ENCODE measurements around the gene GAS7. TPM values are rescaled to one million over a fixed set of nuclear protein-coding genes. Genes with fewer than 3 reads are reported as not detected.

Gene GAS7
- polyA plus RNA-seq, 1 donor = 24.4 TPM

GRCh38 chr17:9894231-9894630 is 304.2 kb downstream of the GAS7 start:
- Histone ChIP-seq H3K4me3 (ENCODE audit: low read length) (no peak overlapping the region), H3K4me1 (ENCODE audit: control insufficient read depth, insufficient read depth, low read length) (no peaks in the 10 kb centered on the region), H3K27ac (ENCODE audit: low read length) (no peak overlapping the region), H3K27me3 (ENCODE audit: control insufficient read depth, insufficient read depth, low read length) (no peaks in the 10 kb centered on the region), H3K9me3 (ENCODE audit: control insufficient read depth, low read depth, low read length) (no peaks in the 10 kb centered on the region), H3K36me3 (ENCODE audit: control insufficient read depth, insufficient read depth, low read length) (no peaks in the 10 kb centered on the region)
- WGBS (ENCODE audit: insufficient coverage, low lambda C conversion rate) = no CpG with 5 or more reads among the region's 3 CpGs
- no peak for DNase-seq

DNA sequence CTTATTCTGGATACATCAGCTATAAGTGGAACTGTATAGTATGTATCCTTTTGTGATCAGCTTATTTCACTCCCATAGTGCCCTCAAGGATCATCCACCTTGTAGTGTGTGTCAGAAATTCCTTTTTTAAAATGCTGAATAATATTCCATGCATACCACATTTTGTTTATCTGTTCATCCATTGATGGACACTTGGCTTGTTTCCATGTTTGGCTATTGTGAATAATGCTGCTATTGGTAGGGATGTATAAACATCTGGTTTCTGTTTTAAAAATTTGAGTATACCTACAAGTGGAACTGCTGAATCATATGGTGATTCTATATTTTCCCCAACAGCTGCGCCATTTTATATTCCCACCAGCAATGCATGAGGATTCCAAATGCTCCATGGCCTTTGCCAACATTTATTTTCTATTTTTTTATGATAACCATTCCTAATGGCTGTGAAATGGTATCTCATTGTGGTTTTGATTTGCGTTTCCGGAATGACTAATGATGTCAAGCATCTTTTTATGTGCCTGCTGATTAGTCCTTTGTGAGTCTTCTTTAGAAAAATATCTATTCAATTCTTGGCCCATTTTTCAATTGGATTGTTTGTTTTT is 304.9 kb downstream of the GAS7 start:
- Histone ChIP-seq H3K4me3 (ENCODE audit: low read length) (no peak overlapping the region), H3K27me3 (ENCODE audit: control insufficient read depth, insufficient read depth, low read length) (no peaks in the 10 kb centered on the region), H3K36me3 (ENCODE audit: control insufficient read depth, insufficient read depth, low read length) (no peaks in the 10 kb centered on the region), H3K4me1 (ENCODE audit: control insufficient read depth, insufficient read depth, low read length) (no peaks in the 10 kb centered on the region), H3K27ac (ENCODE audit: low read length) (no peak overlapping the region), H3K9me3 (ENCODE audit: control insufficient read depth, low read depth, low read length) (no peaks in the 10 kb centered on the region)
- no peak for DNase-seq
- WGBS (ENCODE audit: insufficient coverage, low lambda C conversion rate) = 100% methylated on average over 1 of the region's 3 CpGs

GRCh38 chr17:9890124-9890523 is 308.3 kb downstream of the GAS7 start:
- Histone ChIP-seq H3K9me3 (ENCODE audit: control insufficient read depth, low read depth, low read length) (no peaks in the 10 kb centered on the region), H3K4me1 (ENCODE audit: control insufficient read depth, insufficient read depth, low read length) (no peaks in the 10 kb centered on the region), H3K36me3 (ENCODE audit: control insufficient read depth, insufficient read depth, low read length) (no peaks in the 10 kb centered on the region), H3K4me3 (ENCODE audit: low read length) (no peak overlapping the region), H3K27me3 (ENCODE audit: control insufficient read depth, insufficient read depth, low read length) (no peaks in the 10 kb centered on the region), H3K27ac (ENCODE audit: low read length) (no peak overlapping the region)
- WGBS (ENCODE audit: insufficient coverage, low lambda C conversion rate) = no CpG with 5 or more reads among the region's 2 CpGs
- no peak for DNase-seq

- Histone ChIP-seq H3K36me3 (ENCODE audit: control insufficient read depth, insufficient read depth, low read length) (no peaks in the 10 kb centered on the region), H3K9me3 (ENCODE audit: control insufficient read depth, low read depth, low read length) (no peaks in the 10 kb centered on the region), H3K4me1 (ENCODE audit: control insufficient read depth, insufficient read depth, low read length) (no peaks in the 10 kb centered on the region), H3K4me3 (ENCODE audit: low read length) (no peak overlapping the region), H3K27ac (ENCODE audit: low read length) (no peak overlapping the region), H3K27me3 (ENCODE audit: control insufficient read depth, insufficient read depth, low read length) (no peaks in the 10 kb centered on the region)
- 80% methylated on average over 1 of the region's 8 CpGs for WGBS (ENCODE audit: insufficient coverage, low lambda C conversion rate)
- DNase-seq = no peak
These were observed 310.9 kb downstream of the GAS7 start for GRCh38 chr17:9887508-9887907.

DNA sequence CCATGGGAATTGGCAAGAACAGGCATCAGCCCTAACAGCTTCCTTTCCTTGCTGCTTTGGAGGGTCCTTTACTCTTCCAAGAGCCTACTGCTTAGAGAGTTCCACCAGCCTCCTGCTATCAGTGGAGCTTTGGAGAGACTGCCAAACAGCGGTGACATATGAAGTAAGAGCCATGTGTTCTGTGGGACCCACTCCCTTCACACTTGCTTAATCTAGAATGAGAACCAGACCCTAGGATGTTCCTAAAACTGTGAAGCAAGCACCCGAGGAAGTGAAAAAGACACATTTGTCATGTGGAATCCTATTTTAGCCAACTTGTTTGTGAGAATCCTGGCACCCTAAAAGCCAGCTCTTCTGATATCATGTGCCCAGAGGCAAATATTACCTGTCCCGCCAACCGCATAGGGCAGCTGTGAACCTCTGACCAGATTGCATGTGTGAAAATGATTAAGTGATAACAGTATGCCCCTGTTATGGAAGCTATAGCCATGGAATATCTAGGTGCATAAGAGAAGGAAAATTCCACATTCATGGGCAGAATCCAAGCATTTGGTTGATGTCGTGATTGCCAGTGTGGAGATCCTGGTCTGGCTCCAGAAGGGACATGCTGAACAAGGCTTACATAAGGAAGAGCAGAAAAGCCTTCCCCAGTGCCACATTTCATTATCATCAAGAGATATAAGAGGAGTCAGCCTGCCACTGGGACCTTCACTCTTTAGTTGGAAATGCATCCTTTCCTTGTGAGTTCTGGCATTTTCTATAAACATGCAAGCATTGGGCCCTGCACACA is 312.1 kb downstream of the GAS7 start:
- Histone ChIP-seq H3K4me3 (ENCODE audit: low read length) (no peak overlapping the region), H3K27ac (ENCODE audit: low read length) (no peak overlapping the region), H3K9me3 (ENCODE audit: control insufficient read depth, low read depth, low read length) (no peaks in the 10 kb centered on the region), H3K4me1 (ENCODE audit: control insufficient read depth, insufficient read depth, low read length) (no peaks in the 10 kb centered on the region), H3K36me3 (ENCODE audit: control insufficient read depth, insufficient read depth, low read length) (no peaks in the 10 kb centered on the region), H3K27me3 (ENCODE audit: control insufficient read depth, insufficient read depth, low read length) (no peaks in the 10 kb centered on the region)
- WGBS (ENCODE audit: insufficient coverage, low lambda C conversion rate) = no CpG with 5 or more reads among the region's 5 CpGs
- DNase-seq = no peak

DNA sequence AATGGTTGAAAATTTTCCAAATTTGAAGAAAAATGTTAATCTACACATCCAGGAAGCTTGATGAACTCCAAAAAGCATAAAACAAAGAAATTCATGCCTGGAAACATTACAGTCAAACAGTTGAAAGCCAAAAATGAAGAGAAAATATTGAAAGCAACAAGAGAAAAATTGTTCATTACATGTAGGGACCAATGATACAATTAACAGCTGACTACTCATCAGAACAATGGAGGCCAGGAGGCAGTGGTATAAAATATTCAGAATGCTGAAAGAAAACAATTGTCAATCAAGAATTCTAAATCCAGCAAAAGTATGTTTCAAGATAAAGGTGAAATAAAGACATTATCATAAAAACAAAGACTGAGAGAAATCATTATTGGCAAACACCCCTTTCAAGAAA is 315.0 kb downstream of the GAS7 start:
- Histone ChIP-seq H3K27ac (ENCODE audit: low read length) (no peak overlapping the region), H3K27me3 (ENCODE audit: control insufficient read depth, insufficient read depth, low read length) (no peaks in the 10 kb centered on the region), H3K4me1 (ENCODE audit: control insufficient read depth, insufficient read depth, low read length) (no peaks in the 10 kb centered on the region), H3K9me3 (ENCODE audit: control insufficient read depth, low read depth, low read length) (no peaks in the 10 kb centered on the region), H3K36me3 (ENCODE audit: control insufficient read depth, insufficient read depth, low read length) (no peaks in the 10 kb centered on the region), H3K4me3 (ENCODE audit: low read length) (no peak overlapping the region)
- DNase-seq = no peak

DNA sequence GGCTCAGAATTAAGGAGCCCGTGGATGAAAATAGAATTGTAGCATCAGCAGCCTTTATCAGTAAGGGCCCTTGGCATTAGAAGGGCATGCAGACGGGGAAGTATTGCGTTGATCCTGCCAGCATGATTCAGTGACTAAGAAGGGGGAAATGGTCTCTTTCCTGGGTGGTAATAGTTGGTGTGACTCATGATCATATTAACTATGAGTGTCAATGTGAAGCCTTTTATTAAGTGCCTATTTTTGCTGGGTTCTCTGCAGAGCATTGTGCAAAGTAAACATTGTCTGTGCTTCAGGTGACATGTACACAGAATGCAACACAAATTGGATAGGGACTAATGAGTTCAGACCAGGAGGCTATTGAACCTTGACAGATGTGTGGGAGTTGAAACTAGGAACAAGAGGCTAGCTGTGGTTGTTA is 317.8 kb downstream of the GAS7 start:
- Histone ChIP-seq H3K4me1 (ENCODE audit: control insufficient read depth, insufficient read depth, low read length) (no peaks in the 10 kb centered on the region), H3K36me3 (ENCODE audit: control insufficient read depth, insufficient read depth, low read length) (no peaks in the 10 kb centered on the region), H3K27me3 (ENCODE audit: control insufficient read depth, insufficient read depth, low read length) (no peaks in the 10 kb centered on the region), H3K9me3 (ENCODE audit: control insufficient read depth, low read depth, low read length) (no peaks in the 10 kb centered on the region), H3K4me3 (ENCODE audit: low read length) (no peak overlapping the region), H3K27ac (ENCODE audit: low read length) (no peak overlapping the region)
- 100% methylated on average over 2 of the region's 3 CpGs for whole genome bisulfite sequencing (ENCODE audit: insufficient coverage, low lambda C conversion rate)
- no peak for DNase-seq

DNA sequence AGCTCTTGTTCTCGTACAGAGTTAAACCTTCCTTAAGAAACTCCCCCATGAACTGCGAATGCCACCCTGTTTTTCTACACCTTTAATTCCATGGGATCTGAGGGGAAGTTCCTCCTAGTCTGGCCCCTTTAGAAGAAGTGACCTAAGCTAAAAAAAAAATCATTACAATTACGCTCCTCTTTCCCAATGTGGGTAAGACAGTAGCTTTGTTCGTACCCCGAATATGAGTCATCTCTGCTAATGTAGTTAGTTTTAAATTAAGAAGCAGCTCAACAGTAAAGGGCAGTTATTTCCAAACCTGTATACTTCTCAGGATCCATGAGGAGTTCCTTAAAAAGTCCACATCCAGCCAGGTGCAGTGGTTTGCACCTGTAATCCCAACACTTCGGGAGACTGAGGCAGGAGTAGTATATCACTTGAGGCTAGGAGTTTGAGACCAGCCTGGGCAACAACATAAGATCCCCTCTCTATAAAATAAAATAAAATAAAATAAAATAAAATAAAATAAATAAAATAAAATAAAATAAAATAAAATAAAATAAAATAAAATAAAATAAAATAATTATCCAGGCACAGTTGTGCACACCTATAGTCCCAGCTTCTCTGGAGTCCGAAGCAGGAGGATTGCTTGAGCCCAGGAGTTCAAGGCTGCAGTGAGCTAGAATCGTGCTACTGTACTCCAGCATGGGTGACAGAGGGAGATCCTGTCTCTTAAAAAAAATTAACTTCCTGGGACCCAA is 319.4 kb downstream of the GAS7 start:
- Histone ChIP-seq H3K4me3 (ENCODE audit: low read length) (no peak overlapping the region), H3K27me3 (ENCODE audit: control insufficient read depth, insufficient read depth, low read length) (no peaks in the 10 kb centered on the region), H3K4me1 (ENCODE audit: control insufficient read depth, insufficient read depth, low read length) (no peaks in the 10 kb centered on the region), H3K9me3 (ENCODE audit: control insufficient read depth, low read depth, low read length) (no peaks in the 10 kb centered on the region), H3K36me3 (ENCODE audit: control insufficient read depth, insufficient read depth, low read length) (no peaks in the 10 kb centered on the region), H3K27ac (ENCODE audit: low read length) (no peak overlapping the region)
- 82% methylated on average over 3 of the region's 8 CpGs for WGBS (ENCODE audit: insufficient coverage, low lambda C conversion rate)
- DNase-seq = no peak

DNA sequence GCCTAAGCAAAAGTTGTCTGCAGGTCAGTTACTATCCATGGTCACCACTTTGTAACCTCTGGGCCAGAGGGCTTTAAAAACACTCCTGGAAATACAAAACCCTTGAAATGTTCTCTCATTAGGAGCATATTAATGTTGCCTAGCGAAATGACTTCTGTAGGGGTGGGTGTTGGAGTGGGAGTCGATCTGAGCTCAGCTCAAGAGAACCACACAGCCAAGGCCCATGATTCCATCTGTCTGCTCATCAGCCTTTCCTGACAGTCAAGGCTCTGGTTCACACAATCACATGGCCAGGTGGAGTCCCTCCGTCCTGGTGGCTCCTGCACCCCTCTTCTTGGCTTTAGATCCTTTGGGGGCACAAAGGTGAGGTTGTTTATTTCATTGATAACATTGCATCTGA is 320.1 kb downstream of the GAS7 start:
- Histone ChIP-seq H3K27ac (ENCODE audit: low read length) (no peak overlapping the region), H3K4me1 (ENCODE audit: control insufficient read depth, insufficient read depth, low read length) (no peaks in the 10 kb centered on the region), H3K9me3 (ENCODE audit: control insufficient read depth, low read depth, low read length) (no peaks in the 10 kb centered on the region), H3K27me3 (ENCODE audit: control insufficient read depth, insufficient read depth, low read length) (no peaks in the 10 kb centered on the region), H3K4me3 (ENCODE audit: low read length) (no peak overlapping the region), H3K36me3 (ENCODE audit: control insufficient read depth, insufficient read depth, low read length) (no peaks in the 10 kb centered on the region)
- no CpG with 5 or more reads among the region's 3 CpGs for WGBS (ENCODE audit: insufficient coverage, low lambda C conversion rate)
- no peak for DNase-seq

GRCh38 chr17:9875441-9875840 is 323.0 kb downstream of the GAS7 start:
- WGBS (ENCODE audit: insufficient coverage, low lambda C conversion rate) = no CpG with 5 or more reads among the region's 3 CpGs
- Histone ChIP-seq H3K9me3 (ENCODE audit: control insufficient read depth, low read depth, low read length) (no peaks in the 10 kb centered on the region), H3K4me1 (ENCODE audit: control insufficient read depth, insufficient read depth, low read length) (no peaks in the 10 kb centered on the region), H3K36me3 (ENCODE audit: control insufficient read depth, insufficient read depth, low read length) (no peaks in the 10 kb centered on the region), H3K27ac (ENCODE audit: low read length) (no peak overlapping the region), H3K27me3 (ENCODE audit: control insufficient read depth, insufficient read depth, low read length) (no peaks in the 10 kb centered on the region), H3K4me3 (ENCODE audit: low read length) (no peak overlapping the region)
- no peak for DNase-seq

Measured in large intestine (tissue), 3 donors.